Adrenal gland (tissue), 5 donors: ENCODE results near the gene CHN2.

Source experiments
- POLR2A ChIP-seq, 2 donors: fragments of 450-650 bp; IDR thresholded peaks; one replicate each; pipeline ENCODE4 v1.6.1; 2017; ENCODE audit warnings: antibody characterized with exemption in 2 of 2, mild to moderate bottlenecking in 2 of 2, moderate library complexity in 1 of 2
- TF ChIP-seq, protein P1 (sequence below), 6 experiments: fragments of 450-650 bp in 4 of 6; fragments of 200-600 bp in 2 of 6; sonication (generic) in 1 of 6; IDR thresholded peaks; 1 replicate in 5 of 6; 2 replicates in 1 of 6; pipeline versions ENCODE4 v1.5.1 to v1.8.0; 2016 to 2021; ENCODE audit warnings: antibody characterized with exemption in 6 of 6, mild to moderate bottlenecking in 2 of 6, moderate library complexity in 1 of 6
- donor health status: DM: no; HTN: no; CAD: no.

DNA sequence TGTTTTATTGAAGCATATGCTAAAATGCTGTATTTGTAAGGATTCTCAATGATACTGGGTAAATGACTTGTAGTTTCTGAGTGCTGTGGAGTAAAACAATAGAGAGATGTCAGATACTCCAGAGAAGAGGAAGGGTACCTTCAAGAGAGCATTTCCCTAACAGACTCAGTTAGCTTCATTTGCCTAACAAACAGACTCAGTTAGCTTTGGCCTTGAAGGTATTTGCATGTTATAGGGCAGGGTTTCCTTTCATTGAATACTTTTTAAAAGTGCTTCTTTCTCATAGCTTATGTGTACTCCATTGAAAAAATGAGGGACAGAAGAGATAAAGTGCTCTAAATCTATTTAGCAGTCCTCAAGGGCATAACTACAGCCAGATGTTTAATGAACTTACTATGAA, 101.8 kb downstream of the CHN2 start:
- TF ChIP-seq, protein P1, sequence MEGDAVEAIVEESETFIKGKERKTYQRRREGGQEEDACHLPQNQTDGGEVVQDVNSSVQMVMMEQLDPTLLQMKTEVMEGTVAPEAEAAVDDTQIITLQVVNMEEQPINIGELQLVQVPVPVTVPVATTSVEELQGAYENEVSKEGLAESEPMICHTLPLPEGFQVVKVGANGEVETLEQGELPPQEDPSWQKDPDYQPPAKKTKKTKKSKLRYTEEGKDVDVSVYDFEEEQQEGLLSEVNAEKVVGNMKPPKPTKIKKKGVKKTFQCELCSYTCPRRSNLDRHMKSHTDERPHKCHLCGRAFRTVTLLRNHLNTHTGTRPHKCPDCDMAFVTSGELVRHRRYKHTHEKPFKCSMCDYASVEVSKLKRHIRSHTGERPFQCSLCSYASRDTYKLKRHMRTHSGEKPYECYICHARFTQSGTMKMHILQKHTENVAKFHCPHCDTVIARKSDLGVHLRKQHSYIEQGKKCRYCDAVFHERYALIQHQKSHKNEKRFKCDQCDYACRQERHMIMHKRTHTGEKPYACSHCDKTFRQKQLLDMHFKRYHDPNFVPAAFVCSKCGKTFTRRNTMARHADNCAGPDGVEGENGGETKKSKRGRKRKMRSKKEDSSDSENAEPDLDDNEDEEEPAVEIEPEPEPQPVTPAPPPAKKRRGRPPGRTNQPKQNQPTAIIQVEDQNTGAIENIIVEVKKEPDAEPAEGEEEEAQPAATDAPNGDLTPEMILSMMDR (IDR thresholded peaks at IDR 0.05) = no peak
- no peak for TF ChIP-seq POLR2A (IDR thresholded peaks at IDR 0.05)
